ENCODE results near the gene GPS1. TPM values are rescaled to one million over a fixed set of nuclear protein-coding genes. Genes with fewer than 3 reads are reported as not detected.

Gene GPS1
- total and polyA plus RNA-seq, 2 experiments from 2014 or later = 136 to 242 TPM

DNA sequence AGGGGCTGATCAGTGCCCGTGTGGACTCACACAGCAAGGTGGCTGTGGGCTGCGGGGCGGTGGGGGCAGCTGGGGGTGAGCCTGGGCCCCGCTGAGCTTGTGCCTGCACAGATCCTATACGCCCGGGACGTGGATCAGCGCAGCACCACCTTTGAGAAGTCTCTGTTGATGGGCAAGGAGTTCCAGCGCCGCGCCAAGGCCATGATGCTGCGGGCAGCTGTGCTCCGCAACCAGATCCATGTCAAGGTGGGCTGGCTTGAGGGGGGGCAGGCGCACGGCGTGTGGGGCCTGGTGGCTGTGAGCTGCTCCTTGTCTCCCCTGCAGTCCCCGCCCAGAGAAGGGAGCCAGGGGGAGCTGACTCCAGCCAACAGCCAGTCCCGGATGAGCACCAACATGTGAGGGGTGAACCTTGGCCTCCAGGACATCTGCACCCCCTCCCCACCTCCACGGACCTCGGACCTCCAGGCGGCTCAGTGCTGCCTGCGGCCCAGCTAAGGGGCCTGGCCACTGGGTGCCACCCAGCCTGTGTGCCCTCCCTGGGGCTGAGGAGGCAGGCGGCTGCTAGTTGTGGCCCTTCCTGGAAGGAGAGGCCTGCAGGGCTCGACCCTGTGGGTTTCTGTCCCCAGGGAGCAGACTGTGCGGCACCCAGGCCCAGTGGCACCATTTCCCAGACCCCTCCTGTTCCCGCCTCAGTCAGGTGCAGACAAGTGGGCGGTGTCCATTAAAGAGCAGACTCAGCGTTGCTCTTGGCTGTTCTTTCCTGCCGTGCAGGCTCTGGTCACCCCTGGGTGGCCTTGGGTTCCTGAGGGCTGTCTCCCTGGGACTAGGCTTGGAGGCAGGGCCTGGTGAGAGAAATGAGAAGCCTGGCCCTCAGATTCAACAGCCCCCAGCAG lies 5.3 kb downstream of the GPS1 start:
- H3K4me3 Mint-ChIP-seq = no peak overlapping the region
- Histone ChIP-seq H3K27me3 (ENCODE audit: insufficient read depth) (no peaks in the 10 kb centered on the region), H3F3A (replicated peaks; ENCODE audit: low read depth) (peaks cover 9% of the 10 kb centered on the region; the same call in 1 of the 2 replicates), H3K4me3 (no peak overlapping the region), H3K4me1 (ENCODE audit: insufficient read depth) (no peaks in the 10 kb centered on the region), H3K36me3 (ENCODE audit: insufficient read depth) (peaks cover 4% of the 10 kb centered on the region; the same call in 1 of the 2 replicates), H2AFZ (no peak overlapping the region), H4K20me1 (replicated peaks; ENCODE audit: insufficient read depth) (peaks cover 8% of the 10 kb centered on the region; the same call in 1 of the 2 replicates), H3K9me2 (ENCODE audit: insufficient read depth) (no peaks in the 10 kb centered on the region), H3K4me2 (no peak overlapping the region), H3K27ac (ENCODE audit: low read depth) (no peak overlapping the region), H3K79me2 (replicated peaks; ENCODE audit: insufficient read depth) (peaks cover 9% of the 10 kb centered on the region; the same call in 1 of the 2 replicates)
- H3K4me1 Mint-ChIP-seq = no peaks in the 10 kb centered on the region; the same call in 2 of the 3 replicates
- peaks cover 18% of the 10 kb centered on the region for H3K27me3 Mint-ChIP-seq (ENCODE audit: insufficient read depth, low read depth, poor library complexity)
- no peak for ATAC-seq
- peaks cover 22% of the 10 kb centered on the region for H3K36me3 Mint-ChIP-seq (ENCODE audit: low read depth)
- no peaks in the 10 kb centered on the region for H3K9me3 Mint-ChIP-seq
- TF ChIP-seq CREB1 (CRISPR knock-in tag; IDR thresholded peaks at IDR 0.05; ENCODE audit: low read depth) (no peak), JUNB (IDR thresholded peaks at IDR 0.05; ENCODE audit: unreplicated experiment) (no peak), ZNF331 (CRISPR knock-in tag; IDR thresholded peaks at IDR 0.05; ENCODE audit: low read depth) (no peak), EZH2phosphoT487 (IDR thresholded peaks at IDR 0.05; ENCODE audit: unreplicated experiment) (no peak), NANOG (IDR thresholded peaks at IDR 0.05; ENCODE audit: borderline replicate concordance) (no peak), POLR2AphosphoS5 (IDR thresholded peaks at IDR 0.05; ENCODE audit: low read depth) (no peak), ETS1 (IDR thresholded peaks at IDR 0.05) (no peak), ZNF462 (CRISPR knock-in tag; IDR thresholded peaks at IDR 0.05) (no peak), STAT1 (IDR thresholded peaks at IDR 0.05; ENCODE audit: unreplicated experiment) (no peak), ZNF114 (CRISPR knock-in tag; IDR thresholded peaks at IDR 0.05) (no peak)
- TF ChIP-seq, protein P1, sequence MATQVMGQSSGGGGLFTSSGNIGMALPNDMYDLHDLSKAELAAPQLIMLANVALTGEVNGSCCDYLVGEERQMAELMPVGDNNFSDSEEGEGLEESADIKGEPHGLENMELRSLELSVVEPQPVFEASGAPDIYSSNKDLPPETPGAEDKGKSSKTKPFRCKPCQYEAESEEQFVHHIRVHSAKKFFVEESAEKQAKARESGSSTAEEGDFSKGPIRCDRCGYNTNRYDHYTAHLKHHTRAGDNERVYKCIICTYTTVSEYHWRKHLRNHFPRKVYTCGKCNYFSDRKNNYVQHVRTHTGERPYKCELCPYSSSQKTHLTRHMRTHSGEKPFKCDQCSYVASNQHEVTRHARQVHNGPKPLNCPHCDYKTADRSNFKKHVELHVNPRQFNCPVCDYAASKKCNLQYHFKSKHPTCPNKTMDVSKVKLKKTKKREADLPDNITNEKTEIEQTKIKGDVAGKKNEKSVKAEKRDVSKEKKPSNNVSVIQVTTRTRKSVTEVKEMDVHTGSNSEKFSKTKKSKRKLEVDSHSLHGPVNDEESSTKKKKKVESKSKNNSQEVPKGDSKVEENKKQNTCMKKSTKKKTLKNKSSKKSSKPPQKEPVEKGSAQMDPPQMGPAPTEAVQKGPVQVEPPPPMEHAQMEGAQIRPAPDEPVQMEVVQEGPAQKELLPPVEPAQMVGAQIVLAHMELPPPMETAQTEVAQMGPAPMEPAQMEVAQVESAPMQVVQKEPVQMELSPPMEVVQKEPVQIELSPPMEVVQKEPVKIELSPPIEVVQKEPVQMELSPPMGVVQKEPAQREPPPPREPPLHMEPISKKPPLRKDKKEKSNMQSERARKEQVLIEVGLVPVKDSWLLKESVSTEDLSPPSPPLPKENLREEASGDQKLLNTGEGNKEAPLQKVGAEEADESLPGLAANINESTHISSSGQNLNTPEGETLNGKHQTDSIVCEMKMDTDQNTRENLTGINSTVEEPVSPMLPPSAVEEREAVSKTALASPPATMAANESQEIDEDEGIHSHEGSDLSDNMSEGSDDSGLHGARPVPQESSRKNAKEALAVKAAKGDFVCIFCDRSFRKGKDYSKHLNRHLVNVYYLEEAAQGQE (IDR thresholded peaks at IDR 0.05; ENCODE audit: unreplicated experiment) = no peak
- DNase-seq (ENCODE audit: low spot score) = no peak
- no peak overlapping the region for H3K27ac Mint-ChIP-seq
